Activated B cell treated with CpG ODN at 0.5 μM for 24 hours (primary cell): Measurements from ENCODE around the gene PRR23A. TPM values are rescaled to one million over a fixed set of nuclear protein-coding genes. Genes with fewer than 3 reads are reported as not detected.

Source experiments
- ATAC-seq: fragments of 200-7000 bp; cut with Tn5 transposase; one replicate; pipeline ENCODE4 v1.10.0; 2021; ENCODE audit warnings: low read depth, mild to moderate bottlenecking, moderate library complexity
- CTCF ChIA-PET: fragments of 350-600 bp; sonication (Branson Sonifier 250); formaldehyde crosslinking; loops from one replicate; lab custom pipeline; 2021; ENCODE audit warnings: antibody characterized with exemption; lab: Charles Lee
- POLR2A ChIA-PET: fragments of 350-600 bp; sonication (Branson Sonifier 250); formaldehyde crosslinking; loops from one replicate; lab custom pipeline; 2021; ENCODE audit warnings: antibody characterized with exemption; lab: Charles Lee
- DNase-seq: peaks from one replicate; pipeline ENCODE4 v3.0.0; 2022
- H3K27ac Mint-ChIP-seq: one replicate; pipeline ENCODE4 v1.8.0; 2020; ENCODE audit warnings: mixed read lengths
- H3K27me3 Mint-ChIP-seq: one replicate; pipeline ENCODE4 v1.8.0; 2021; ENCODE audit warnings: mixed read lengths
- H3K36me3 Mint-ChIP-seq: one replicate; pipeline ENCODE4 v1.8.0; 2021; ENCODE audit warnings: low read depth, mixed read lengths
- H3K4me1 Mint-ChIP-seq: one replicate; pipeline ENCODE4 v1.8.0; 2021; ENCODE audit warnings: mixed read lengths
- H3K4me3 Mint-ChIP-seq: one replicate; pipeline ENCODE4 v1.8.0; 2020; ENCODE audit warnings: mild to moderate bottlenecking, mixed read lengths
- H3K9me3 Mint-ChIP-seq: one replicate; pipeline ENCODE4 v1.8.0; 2020; ENCODE audit warnings: mixed read lengths
- intact Hi-C: fragments of 100-400 bp; cut with micrococcal nuclease; formaldehyde crosslinking; loops from one replicate; pipeline ENCODE4 v1.15.1; 2024
- total RNA-seq: library from RNA; stranded (reverse); gene quantifications from 2 replicates; pipeline ENCODE4 v1.2.3, GENCODE V29; 2022
- TF ChIP-seq, protein P1 (sequence below): fragments of 200-600 bp; IDR thresholded peaks from one replicate; pipeline ENCODE4 v1.8.0; 2022; ENCODE audit warnings: antibody characterized with exemption, mild to moderate bottlenecking

Gene PRR23A
- total RNA-seq, 1 donor from 2014 or later = not detected

- Mint-ChIP-seq H3K9me3 (no peaks in the 10 kb centered on the region), H3K27me3 (peaks cover 15% of the 10 kb centered on the region), H3K4me1 (no peaks in the 10 kb centered on the region), H3K4me3 (no peak overlapping the region), H3K27ac (no peak overlapping the region), H3K36me3 (no peaks in the 10 kb centered on the region)
- no peak for DNase-seq
- CTCF ChIA-PET = interaction anchor here (1.5 kb wide), 1 partner anchor 37 kb away, joined by 4 read pairs; no protein-coding TSS in a partner anchor
- no peak for ATAC-seq
- intact Hi-C loops = no loop called here
- POLR2A ChIA-PET = no interaction called here
- TF ChIP-seq, protein P1, sequence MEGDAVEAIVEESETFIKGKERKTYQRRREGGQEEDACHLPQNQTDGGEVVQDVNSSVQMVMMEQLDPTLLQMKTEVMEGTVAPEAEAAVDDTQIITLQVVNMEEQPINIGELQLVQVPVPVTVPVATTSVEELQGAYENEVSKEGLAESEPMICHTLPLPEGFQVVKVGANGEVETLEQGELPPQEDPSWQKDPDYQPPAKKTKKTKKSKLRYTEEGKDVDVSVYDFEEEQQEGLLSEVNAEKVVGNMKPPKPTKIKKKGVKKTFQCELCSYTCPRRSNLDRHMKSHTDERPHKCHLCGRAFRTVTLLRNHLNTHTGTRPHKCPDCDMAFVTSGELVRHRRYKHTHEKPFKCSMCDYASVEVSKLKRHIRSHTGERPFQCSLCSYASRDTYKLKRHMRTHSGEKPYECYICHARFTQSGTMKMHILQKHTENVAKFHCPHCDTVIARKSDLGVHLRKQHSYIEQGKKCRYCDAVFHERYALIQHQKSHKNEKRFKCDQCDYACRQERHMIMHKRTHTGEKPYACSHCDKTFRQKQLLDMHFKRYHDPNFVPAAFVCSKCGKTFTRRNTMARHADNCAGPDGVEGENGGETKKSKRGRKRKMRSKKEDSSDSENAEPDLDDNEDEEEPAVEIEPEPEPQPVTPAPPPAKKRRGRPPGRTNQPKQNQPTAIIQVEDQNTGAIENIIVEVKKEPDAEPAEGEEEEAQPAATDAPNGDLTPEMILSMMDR = no peak
These were observed 33.1 kb downstream of the PRR23A start for GRCh38 chr3:138972941-138973340.

DNA sequence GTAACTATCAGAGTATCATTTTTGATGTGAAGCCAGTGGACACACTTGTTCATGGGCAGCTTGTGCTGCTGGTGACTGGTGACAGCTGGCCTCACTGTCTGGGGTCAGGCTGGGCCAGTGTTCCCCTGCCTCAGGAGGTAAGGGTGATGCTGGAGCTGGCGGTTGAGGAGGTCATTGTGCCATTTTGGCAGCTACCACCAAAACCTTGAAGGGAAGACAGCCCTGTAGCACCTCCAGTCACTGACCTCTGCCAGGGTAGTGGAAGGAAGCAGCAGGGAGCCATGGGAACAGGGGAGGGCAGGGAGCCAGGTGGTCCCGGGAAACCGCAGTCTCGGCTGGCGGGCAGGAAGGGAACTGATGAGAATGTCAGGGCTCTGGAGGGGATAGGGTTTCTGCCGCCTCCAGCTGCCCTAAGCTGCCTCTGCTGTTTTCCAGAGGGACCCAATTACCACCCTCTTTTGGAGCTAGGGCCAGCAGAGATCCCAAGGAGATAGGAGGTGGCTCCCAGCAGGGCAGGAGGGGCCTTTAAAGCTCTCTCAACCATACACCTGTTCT, 34.2 kb downstream of the PRR23A start:
- intact Hi-C loops = no loop called here
- no peak overlapping the region for H3K4me3 Mint-ChIP-seq
- H3K9me3 Mint-ChIP-seq = no peaks in the 10 kb centered on the region
- peaks cover 16% of the 10 kb centered on the region for H3K27me3 Mint-ChIP-seq
- ATAC-seq = no peak
- POLR2A ChIA-PET = no interaction called here
- no peak overlapping the region for H3K27ac Mint-ChIP-seq
- H3K4me1 Mint-ChIP-seq = no peaks in the 10 kb centered on the region
- DNase-seq = no peak
- TF ChIP-seq, protein P1 = no peak
- H3K36me3 Mint-ChIP-seq = no peaks in the 10 kb centered on the region
- CTCF ChIA-PET = no interaction called here

DNA sequence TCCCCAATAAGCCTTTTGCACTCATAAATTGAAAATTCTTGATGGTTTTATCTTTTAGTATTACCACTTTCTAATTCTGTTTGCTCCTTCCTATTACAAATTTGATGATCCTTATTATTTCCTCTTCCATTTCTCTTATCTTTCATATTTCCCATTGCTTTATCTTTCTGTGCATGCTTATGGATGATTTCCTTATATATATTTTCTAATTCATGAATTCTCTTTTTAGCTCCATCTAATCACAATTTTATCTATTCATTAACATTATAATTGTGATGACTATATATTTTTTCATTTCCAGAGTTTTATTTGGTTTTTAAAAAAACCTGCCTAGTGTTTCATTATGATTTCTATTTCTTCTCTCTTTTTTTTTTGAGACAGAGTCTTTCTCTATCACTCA, 41.1 kb downstream of the PRR23A start:
- Mint-ChIP-seq H3K9me3 (peaks cover 12% of the 10 kb centered on the region), H3K27ac (no peak overlapping the region), H3K27me3 (peaks cover 32% of the 10 kb centered on the region), H3K4me3 (no peak overlapping the region), H3K36me3 (no peaks in the 10 kb centered on the region), H3K4me1 (peaks cover 6% of the 10 kb centered on the region)
- ATAC-seq (no peak), DNase-seq (no peak)
- ChIA-PET CTCF (no interaction called here), POLR2A (no interaction called here)
- intact Hi-C loops = no loop called here
- TF ChIP-seq, protein P1 = no peak

GRCh38 chr3:138964264-138964663, 41.8 kb downstream of the PRR23A start:
- peaks cover 12% of the 10 kb centered on the region for H3K9me3 Mint-ChIP-seq
- no peak for ATAC-seq
- ChIA-PET CTCF (no interaction called here), POLR2A (no interaction called here)
- no peaks in the 10 kb centered on the region for H3K36me3 Mint-ChIP-seq
- TF ChIP-seq, protein P1 = no peak
- DNase-seq = no peak
- intact Hi-C loops = no loop called here
- H3K4me3 Mint-ChIP-seq = no peak overlapping the region
- peaks cover 31% of the 10 kb centered on the region for H3K27me3 Mint-ChIP-seq
- peaks cover 6% of the 10 kb centered on the region for H3K4me1 Mint-ChIP-seq
- H3K27ac Mint-ChIP-seq = no peak overlapping the region

- ATAC-seq (no peak), DNase-seq (no peak)
- POLR2A ChIA-PET = no interaction called here
- Mint-ChIP-seq H3K27ac (no peak overlapping the region), H3K4me1 (peaks cover 6% of the 10 kb centered on the region), H3K4me3 (no peak overlapping the region), H3K27me3 (peaks cover 28% of the 10 kb centered on the region), H3K36me3 (no peaks in the 10 kb centered on the region), H3K9me3 (peaks cover 12% of the 10 kb centered on the region)
- CTCF ChIA-PET = interaction anchor here (1.6 kb wide), 1 partner anchor 27 kb away, joined by 3 read pairs; no protein-coding TSS in a partner anchor
- intact Hi-C loops = no loop called here
- TF ChIP-seq, protein P1 = no peak
These were observed 43.1 kb downstream of the PRR23A start for GRCh38 chr3:138962854-138963560.
